G401.6 (cell line): ENCODE results near the gene TAP2.
"Not testable (repeated sequence)": the region's sequence is repeated elsewhere in the genome, so short reads cannot be mapped to it uniquely, and the experiment has no call there.

Experiments
- FAIRE-seq: peaks from 2 replicates; lab custom pipeline; 2012; peaks lifted over from hg19 to GRCh38; lab: Jason Lieb, UNC

The TAP2 gene

DNA sequence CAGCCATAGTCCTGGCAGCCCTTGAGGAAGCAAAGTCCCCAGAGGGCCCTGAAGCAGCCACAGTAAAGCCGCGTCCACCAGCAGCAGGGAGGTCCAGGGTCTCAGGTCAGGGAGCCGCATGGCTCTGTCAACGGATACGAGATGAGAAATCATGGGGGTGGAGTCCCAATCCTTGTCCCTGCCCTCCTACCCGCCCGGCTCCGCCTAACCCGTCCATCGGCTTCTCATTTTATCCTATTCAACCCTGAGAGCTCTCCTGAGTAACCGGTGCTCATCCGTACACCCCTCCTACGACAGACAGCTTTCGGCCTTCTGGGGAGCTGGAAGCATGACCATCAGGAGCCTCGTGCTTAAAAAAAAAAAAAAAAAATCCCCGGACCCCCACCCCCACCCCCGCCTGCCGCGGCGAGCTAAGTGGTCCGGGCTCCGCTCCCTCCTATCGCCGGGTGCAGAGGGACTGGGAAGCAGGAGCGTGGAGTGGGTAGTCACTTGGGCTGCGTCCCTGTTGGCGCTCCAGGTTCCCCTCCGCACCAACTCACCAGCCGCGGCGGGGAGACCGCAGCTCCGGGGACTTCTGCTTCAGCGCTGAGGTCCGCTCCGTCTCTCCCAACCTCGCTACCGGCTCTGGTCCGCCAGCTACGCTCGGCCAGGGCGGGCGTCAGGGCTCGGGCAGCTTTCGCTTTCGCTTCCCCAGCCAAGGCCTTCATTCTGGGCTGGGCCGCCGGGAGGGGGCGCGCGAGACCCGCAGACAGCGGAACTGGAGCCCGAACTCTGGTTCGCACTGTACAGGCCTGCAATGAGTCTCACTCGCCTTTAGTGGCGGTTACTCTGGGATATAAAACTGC, at the start of gene TAP2:
Gene TAP2 (minus strand): TSS at position 626 of the 845 bp plus-strand sequence. CDS start 506 bp downstream, at position 120.
- FAIRE-seq, result peak; percentile 81

DNA sequence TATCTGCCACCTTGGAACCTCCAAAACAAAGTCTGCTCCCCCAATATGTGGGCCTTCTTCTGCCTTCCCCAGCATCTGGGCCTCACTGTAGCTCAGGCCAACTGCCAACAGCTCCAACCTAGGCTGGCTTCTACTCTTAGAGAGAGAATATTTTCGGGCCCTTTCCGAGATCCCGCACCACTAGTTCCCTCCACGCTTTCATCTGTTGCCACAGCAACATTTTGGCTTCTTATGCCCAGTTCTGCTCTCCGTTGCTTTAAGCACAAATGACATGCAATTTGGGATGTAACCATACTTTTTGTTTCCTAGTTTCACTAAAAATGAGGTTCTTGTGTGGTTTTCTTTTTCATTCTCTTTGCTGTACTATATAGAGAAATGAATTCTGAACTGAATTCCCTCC, 49.1 kb upstream of the TAP2 start:
- FAIRE-seq, result no peak

DNA sequence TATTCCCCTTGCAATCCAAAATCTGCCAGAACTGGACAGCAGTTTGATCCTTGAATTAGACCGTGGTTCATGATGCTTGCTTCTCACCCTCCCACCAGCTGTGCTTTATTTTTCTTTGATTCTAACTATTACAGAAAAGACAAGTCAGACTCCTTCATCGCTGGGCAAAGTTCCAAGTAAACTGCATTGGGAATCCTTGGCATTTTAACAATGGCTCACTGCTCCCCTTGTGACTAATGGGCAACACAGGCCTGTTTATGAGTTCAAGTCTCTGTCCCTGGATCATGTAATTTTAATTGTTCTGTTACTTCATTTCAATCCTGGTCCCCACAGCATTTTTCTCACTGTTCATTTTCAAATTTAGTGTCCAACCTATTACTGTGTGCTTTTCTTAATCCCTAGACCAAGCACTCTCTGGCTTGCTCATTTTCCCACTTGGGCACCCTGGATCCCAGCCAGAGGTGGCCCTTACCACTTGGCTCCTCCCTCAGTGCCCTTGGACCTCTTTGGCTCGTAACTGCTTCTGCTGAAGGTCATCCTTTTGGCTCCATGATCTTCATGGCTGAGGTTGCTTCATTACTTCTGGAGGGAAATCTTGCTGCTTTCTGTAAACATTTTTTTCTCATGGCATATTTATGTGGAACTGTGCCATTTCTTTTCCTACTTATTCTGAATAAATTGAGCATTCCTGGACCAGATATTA, 48.3 kb upstream of the TAP2 start:
- FAIRE-seq, result no peak

DNA sequence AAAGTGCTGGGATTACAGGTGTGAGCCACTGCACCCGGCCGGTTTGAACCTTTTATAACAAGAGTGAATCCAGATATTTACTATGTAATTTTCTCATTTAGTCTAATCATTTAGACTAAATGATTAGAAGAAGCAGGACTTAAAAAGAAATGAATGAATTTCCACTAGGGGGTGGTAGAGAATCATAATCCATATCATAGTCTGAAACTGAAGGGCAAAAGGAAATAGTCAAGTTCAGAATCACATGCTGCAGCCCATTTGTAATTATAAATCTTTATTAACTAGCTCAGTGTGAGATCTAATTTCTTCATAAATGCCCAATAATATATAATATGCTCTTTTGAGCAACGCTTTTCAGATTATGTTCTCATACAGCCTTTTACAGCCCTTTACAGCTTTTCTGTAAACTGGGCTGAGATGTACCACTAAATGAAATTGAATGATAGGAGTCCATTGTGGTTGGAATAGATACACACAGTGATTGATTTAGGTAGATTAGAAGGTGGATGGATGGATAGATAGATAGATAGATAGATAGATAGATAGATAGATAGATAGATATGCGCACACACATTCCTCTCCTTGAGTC, 47.3 kb upstream of the TAP2 start:
- FAIRE-seq, result peak; percentile 94

DNA sequence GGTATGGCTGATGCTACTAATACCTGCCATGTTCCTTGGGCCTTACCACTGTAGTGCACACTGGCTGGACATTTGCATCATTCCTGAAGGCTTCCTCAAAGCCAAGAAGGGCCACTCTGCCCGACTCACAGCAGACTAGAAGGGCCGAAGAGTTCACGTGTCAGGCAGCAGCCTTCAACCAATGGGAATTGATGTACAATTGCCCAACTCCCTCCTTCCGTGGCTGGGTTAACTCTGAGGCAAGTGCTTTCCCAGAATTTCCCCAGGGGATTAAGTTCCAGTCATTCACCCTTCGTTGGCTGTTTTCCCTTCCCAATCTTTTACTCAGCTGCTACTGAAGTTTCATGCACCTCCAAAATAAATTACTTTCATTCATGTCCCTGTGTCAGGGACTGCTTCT, 45.2 kb upstream of the TAP2 start:
- no peak for FAIRE-seq

DNA sequence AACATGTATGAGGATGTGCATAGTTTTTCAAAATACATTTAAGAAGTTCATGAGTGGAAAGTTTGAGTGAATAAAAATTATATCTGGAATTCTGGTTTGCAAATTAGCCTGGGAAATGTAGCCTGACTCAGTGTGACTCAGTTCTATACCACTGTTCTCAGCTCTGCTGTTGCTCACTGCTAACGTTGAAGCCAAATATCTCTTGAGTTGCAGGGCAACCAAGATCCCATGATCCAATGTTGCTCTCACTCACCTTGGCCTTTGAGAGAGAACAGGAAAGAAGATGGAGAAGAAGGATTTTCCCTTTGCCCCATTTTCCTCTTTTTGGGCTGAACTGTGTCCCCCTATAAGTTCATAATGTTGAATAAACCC, 44.3 kb upstream of the TAP2 start:
- no peak for FAIRE-seq

DNA sequence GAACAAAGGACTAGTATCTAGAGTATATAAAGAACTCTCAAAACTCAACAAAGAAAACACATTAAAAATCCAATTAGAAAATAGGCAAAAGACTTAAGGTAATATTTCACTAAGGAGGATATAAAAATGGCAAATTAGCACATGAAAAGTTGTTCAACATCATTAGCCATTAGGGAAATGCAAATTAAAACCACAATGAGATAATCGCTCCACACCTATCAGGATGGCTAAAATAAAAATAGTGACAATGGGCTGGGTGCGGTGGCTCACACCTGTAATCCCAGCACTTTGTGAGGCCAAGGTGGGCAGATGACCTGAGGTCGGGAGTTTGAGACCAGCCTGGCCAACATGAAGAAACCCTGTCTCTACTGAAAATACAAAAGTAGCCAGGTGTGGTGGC, 42.4 kb upstream of the TAP2 start:
- FAIRE-seq, result not testable (repeated sequence)

DNA sequence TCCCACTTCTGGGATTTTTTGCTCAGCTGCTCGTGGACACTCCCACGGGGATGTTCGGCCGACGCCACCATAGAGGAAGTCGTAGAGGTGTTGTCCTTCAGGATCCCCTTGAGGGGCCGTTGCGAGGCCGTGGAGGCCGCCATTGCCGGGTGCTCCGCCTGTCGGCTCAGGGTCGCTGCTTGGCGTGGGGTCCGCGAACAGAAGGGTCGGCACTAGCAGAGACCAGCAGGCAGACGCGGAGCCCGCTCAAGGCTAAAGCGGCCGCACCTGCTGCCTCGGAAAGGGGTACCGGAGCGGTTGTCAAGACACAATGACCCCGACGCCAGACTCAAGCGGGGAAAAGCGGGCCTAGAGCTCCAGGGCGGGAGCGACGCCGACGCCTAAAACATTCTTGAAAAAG, 41.2 kb upstream of the TAP2 start:
- no peak for FAIRE-seq

DNA sequence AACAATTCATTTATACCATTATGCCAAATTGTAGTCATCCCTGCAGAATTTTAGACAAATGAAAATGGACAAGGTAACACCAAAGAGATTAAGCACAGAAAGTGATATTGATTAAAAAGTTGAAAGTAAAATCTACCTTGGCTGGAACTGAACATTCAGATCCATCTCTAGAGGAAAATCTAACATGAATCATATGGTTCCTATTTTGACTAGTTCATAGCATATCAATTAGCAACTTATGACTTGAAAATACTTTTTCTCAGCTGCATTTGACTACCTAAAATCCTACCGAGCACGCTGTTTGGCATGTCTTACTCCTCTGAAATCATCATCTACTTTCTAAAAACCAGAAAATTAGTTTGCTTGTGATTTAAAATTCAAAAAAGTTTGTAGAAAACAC, 38.1 kb upstream of the TAP2 start:
- no peak for FAIRE-seq

DNA sequence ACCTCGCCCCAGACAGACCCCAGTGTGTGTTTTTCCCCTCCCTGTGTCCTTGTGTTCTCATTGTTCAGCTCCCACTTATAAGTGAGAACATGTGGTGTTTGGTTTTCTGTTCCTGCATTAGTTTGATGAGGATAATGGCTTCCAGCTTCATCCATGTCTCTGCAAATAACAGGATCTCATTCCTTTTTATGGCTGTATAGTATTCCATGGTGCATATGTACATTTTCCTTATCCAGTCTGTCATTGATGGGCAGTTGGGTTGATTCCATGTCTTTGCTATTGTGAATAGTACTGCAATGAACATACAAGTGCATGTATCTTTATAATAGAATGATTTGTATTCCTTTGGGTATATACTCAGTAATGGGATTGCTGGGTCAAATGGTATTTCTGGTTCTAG, 35.4 kb upstream of the TAP2 start:
- FAIRE-seq, result not testable (repeated sequence)

DNA sequence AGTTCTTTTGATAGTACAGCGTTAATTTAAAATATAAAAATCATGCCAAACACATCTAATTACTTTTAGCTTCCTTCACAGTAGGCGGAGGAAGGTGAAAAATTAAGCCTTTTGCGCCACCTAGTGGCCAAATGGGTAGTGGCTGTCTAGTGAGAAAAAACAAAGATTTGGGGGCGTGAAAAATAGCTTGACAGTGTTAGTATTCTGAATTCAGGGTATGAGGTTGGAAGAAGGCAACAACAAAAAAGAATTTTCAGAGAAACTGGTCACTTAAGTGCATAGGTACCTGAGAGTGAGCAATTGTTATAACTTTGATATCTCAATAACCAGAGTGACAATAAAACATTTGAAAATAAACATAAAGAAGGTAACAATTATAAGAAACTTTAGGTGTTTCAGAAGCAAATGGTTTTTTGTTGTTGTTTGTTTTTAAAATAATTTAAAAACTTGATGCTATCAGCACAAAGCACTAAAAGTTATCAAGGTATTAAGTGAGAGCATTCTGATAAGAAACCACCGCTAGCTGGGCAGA, 29.8 kb upstream of the TAP2 start:
- peak; percentile 97 for FAIRE-seq

DNA sequence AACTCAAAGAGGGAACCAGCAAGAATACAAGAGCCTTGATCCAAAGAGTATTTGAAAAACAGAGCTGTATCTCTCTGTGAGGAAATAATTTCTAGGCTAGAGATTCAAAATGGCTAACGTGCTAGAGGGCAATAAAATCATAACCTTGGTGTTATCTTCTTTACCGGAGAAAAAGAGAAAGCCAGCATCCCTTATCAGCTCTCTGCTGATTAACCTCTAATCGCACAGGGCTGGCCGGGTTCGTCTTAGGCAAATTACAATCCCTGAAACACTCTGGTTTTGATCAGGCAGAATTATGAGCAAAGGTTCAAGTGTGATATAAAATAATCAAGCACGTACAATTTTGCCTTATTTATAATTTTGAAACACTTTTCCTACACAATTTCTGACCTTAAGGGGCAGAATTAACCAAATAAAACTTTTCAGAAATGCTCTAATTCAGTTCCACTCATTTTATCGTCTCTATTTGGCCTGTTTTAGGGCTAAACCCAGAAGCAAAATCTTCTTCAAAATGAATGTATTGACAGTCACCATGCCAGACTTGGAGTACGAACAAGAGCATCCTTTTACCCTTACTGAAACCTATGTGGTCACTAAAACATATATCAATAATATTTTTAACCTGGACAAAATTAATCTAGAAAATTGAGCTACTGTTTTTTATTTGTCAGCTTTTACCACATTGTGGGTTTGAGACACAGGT, 29.2 kb upstream of the TAP2 start:
- no peak for FAIRE-seq

DNA sequence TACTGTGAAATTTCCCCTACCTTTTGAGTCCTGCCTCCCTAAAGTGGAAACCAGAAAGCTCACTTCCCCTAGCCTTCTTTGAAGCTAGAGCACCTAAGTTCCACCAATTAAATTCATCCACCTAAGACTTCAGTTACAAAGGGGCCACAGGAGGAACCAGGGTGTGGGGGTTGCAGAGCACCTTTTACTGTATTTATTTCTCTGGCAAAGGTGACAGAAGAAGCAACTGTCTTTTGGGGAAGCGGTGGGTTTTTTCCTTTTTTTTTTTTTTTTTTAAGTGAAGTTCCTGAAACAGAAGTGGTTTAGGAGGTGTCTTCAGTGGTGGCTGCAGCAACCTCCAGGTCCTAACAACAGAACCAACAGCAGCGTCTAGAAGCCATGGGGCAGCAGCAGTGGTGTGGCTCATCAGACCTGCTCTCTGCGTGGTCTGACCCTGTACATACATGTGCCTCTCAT, 28.5 kb upstream of the TAP2 start:
- no peak for FAIRE-seq

DNA sequence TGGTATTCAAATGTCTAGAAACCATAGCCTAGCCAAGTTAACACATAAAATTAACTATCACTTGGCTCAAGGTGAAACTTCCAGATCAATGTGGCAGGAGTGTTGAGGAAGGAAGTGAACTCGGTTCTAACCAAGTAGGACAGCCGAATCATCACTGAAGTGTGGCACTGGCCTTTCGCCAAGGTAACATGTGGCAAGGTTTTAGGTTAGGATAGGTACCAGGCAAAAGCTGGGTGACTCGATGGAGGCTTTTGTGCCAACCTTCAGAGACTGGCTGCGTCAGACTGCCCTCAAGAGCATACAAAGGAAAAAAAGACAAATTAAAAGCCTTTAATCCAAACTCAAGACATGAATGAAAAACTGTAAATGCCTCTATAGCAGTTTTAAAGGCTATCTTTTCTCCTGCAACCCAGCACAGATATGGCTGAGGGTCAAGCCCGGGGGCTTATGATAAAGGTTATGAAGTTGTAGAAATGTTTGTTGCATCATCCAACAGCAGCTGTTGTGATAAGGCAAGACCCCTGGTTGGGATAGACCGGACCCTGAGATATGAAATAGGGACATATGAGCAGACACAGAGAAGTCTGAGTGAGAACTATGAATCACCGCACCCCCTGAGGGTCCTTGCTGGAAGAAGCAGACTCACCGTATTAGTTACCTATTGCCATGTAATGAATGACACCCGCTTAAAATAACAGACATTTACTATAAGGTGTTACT, 27.3 kb upstream of the TAP2 start:
- no peak for FAIRE-seq

DNA sequence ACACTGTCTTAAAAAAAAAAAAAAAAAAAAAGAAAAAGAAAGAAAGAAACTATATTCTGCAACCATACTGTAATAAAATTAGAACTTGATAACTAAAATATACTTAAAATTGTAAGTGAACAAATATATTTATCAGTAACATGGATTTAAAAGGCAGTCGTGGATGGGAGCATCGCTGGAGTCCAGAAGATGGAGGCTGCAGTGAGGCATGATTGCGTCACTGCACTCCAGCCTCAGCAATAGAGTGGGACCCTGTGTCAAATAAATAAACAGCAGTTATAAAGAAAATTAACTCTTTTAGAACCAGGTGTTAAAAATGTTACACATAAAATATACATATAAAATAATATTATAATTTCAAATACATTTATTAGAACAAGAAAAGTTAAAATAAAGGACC, 24.2 kb upstream of the TAP2 start:
- FAIRE-seq, result no peak

DNA sequence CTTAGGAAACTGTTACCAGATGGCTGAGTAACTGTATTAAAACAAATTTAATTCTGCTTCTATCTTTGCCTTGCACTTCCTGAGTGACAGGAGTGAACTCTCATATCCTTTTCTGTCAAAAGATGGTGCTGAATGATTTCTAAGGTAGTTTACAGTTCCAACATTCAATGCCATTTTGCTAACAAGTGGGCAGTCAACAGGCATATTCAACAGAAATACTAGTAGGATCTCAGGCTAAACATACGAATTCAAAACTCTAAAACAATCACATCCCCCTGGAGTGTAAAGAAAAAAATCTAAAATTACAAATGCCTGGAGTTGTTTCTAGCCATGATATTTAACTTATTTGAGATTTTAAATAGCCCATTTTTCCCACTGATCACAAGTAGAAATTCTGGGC, 22.1 kb upstream of the TAP2 start:
- FAIRE-seq, result no peak

DNA sequence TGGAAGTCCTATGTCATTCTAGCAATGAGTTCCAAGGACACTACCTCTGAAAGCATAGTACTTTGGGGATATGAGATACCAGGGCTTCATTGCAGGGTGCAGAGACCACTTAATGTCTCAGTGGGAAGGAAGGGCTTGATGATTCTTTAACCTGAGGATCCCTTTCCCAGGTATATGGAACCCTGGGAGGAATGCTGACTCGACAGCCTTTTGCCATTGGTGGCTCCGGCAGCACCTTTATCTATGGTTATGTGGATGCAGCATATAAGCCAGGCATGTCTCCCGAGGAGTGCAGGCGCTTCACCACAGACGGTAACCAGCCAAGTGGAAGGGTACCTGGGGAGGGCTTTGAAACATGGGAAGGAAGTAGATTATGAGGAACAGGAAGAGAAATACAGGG, 19.7 kb upstream of the TAP2 start:
- no peak for FAIRE-seq

DNA sequence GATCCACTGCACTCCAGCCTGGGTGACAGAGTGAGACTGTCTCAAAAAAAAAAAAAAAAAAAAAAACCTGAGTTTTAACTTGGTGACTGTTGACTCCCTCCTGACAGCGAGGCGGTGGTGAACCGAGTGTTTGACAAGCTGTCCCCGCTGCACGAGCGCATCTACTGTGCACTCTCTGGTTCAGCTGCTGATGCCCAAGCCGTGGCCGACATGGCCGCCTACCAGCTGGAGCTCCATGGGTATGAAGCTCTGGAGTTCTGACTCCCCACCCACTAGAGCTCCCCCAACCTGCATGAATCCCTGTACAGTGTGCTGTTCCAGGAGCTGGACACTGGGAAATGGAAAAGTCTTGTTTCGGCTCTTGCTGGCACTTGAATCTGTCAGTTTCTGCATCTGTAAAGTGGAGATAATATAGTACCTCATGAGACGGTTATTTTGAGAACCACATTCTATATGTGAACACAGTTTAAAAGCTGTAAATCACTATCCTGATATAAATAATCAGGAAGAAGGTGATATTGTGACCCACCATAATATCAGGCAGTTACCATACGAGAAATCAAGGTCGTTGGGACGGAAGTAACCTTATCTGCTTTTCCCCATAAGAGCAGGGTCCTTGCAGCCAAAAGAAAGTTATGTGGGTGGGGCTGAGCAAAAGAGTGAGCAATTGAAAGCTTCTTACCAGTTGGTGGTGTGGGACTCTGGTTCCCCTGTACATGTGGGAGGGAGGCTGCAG, 18.8 kb upstream of the TAP2 start:
- no peak for FAIRE-seq

DNA sequence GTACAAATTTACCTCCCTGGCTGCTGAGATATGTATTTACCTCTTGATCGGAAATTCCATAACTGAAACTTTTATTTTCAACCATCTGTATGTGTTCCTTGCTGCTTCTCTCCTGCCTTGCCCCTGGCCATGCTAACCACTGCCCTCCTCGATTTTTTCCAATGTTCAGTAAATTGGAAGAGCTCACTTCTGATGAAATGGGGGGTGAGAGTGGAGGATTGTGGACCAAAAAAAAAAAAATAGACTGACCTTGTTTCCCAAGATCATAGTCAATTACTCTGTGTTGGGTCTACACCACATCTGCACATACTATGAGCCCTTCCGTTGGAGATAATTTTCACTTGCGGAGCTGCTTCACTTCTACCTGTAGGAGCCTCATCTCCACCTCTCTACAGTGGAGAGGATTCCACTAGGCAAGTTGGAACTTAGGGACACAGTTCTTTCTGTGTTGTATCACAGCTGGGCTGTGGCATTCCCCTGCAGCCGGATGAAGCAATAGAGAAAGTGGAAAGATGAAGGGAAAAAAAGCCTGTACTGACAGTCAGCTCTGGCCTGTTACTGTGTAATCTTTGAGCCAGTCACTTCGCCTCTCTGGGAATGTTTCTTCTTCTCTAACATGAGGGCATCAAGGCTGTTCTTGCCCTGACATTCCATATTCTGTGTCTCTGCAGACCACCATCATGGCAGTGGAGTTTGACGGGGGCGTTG, 17.1 kb upstream of the TAP2 start:
- FAIRE-seq, result no peak

DNA sequence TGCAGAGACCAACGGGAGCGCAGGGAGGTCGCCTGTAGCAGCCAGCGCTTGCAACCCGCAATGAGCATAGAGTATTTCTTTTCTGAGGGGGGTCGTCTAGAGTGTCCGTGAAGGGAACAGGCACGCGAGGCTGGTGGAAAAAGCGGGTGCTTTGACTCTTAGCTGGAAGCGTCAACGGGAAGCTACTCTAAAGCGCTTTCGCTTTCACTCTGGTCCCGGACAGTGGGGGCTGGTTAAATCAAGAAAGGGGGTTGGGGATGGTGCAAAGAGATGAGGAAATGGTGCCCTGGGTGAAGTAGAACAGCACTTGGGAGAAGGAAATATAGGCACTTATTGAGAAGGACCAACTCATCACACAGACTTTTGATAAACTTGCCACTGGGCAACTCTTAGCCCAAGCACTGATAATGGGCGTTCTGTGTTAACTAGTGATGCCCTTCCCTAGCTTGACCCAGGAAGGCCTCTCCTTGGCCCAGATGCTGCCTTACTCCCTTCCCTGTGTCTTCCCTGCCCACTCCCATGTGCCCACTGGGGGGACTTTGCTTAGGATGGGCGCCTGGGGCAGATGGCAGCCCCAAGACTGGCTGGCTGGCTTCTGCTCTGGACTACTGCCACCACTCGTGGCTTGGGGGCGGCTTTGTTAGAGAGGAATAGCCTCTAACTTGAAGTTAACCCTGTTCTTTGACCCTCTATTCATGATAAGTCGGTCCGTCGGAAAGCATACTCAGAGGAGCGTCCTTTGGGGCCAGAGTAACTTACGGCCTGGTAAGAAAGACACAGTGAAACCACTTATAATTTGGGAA, 16.0 kb upstream of the TAP2 start:
- no peak for FAIRE-seq
